ENCODE data around the gene HDAC1. TPM values are rescaled to one million over a fixed set of nuclear protein-coding genes. Genes with fewer than 3 reads are reported as not detected.

HDAC1 gene
- total and polyA plus RNA-seq, 2 of the 13 experiments (the other 11 are each of a cell fraction or from before 2014, with no cell fraction given), result 93.5 to 189 TPM

GRCh38 chr1:32350785-32351398 lies 59.0 kb downstream of the HDAC1 start (continued):
- TF ChIP-seq, protein P1, sequence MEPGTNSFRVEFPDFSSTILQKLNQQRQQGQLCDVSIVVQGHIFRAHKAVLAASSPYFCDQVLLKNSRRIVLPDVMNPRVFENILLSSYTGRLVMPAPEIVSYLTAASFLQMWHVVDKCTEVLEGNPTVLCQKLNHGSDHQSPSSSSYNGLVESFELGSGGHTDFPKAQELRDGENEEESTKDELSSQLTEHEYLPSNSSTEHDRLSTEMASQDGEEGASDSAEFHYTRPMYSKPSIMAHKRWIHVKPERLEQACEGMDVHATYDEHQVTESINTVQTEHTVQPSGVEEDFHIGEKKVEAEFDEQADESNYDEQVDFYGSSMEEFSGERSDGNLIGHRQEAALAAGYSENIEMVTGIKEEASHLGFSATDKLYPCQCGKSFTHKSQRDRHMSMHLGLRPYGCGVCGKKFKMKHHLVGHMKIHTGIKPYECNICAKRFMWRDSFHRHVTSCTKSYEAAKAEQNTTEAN (CRISPR knock-in tag; conservative IDR thresholded peaks at IDR 0.05), result peak; percentile 82; the same call in 1 of the 2 replicates
- TF ChIP-seq ZNF280B (CRISPR knock-in tag; IDR thresholded peaks at IDR 0.05; ENCODE audit: borderline replicate concordance) (peak; percentile 52; the same call in 1 of the 2 replicates), ZSCAN20 (CRISPR knock-in tag; IDR thresholded peaks at IDR 0.05; ENCODE audit: borderline replicate concordance) (0 out of 2 replicates have a peak, but pooled peaks have one; percentile 40), SP2 (CRISPR knock-in tag; IDR thresholded peaks at IDR 0.05) (peak; percentile 41; the same call in 1 of the 2 replicates), KMT2B (CRISPR knock-in tag; IDR thresholded peaks at IDR 0.05) (peak; percentile 69), KDM6A (CRISPR knock-in tag; IDR thresholded peaks at IDR 0.05; ENCODE audit: low read depth) (no peak), ZFAT (CRISPR knock-in tag; conservative IDR thresholded peaks at IDR 0.05) (no peak), ZNF33B (CRISPR knock-in tag; IDR thresholded peaks at IDR 0.05) (no peak), MEF2D (CRISPR knock-in tag; IDR thresholded peaks at IDR 0.05) (peak; percentile 59; the same call in 1 of the 2 replicates), ZNF605 (CRISPR knock-in tag; IDR thresholded peaks at IDR 0.05) (peak; percentile 88), PPARG (CRISPR knock-in tag; conservative IDR thresholded peaks at IDR 0.05) (0 out of 2 replicates have a peak, but pooled peaks have one; percentile 46), MATR3 (CRISPR knock-in tag; IDR thresholded peaks at IDR 0.05) (no peak), MXI1 (IDR thresholded peaks at IDR 0.05; ENCODE audit: borderline replicate concordance, low read depth, low read length) (peak; percentile 31; the same call in 1 of the 3 replicates), ZNF333 (CRISPR knock-in tag; IDR thresholded peaks at IDR 0.05; ENCODE audit: borderline replicate concordance) (no peak), RNF2 (conservative IDR thresholded peaks at IDR 0.05; ENCODE audit: low read depth) (peak; percentile 77; the same call in 1 of the 2 replicates)
- TF ChIP-seq, protein P2, sequence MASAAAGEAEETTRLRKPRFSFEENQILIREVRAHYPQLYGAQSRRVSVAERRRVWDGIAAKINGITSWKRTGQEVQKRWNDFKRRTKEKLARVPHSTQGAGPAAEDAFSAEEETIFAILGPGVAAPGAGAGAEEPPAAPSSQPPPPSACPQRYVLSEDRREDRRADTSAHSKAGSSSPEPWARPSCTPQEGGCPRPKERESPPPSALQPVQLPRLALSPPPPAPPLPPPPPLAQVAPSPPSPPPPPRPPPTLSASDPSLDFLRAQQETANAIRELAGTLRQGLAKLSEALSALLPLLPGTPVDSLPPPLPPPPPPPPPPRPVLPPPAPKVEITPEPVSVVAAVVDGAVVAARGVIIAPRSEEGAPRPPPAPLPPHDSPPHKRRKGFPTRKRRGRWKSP (CRISPR knock-in tag; IDR thresholded peaks at IDR 0.05), result peak; percentile 29; the same call in 1 of the 2 replicates
- TF ChIP-seq, protein P3, sequence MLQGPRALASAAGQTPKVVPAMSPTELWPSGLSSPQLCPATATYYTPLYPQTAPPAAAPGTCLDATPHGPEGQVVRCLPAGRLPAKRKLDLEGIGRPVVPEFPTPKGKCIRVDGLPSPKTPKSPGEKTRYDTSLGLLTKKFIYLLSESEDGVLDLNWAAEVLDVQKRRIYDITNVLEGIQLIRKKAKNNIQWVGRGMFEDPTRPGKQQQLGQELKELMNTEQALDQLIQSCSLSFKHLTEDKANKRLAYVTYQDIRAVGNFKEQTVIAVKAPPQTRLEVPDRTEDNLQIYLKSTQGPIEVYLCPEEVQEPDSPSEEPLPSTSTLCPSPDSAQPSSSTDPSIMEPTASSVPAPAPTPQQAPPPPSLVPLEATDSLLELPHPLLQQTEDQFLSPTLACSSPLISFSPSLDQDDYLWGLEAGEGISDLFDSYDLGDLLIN (CRISPR knock-in tag; IDR thresholded peaks at IDR 0.05; ENCODE audit: borderline replicate concordance), result peak; percentile 56; the same call in 1 of the 2 replicates
- TF ChIP-seq, protein P4, sequence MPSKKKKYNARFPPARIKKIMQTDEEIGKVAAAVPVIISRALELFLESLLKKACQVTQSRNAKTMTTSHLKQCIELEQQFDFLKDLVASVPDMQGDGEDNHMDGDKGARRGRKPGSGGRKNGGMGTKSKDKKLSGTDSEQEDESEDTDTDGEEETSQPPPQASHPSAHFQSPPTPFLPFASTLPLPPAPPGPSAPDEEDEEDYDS (CRISPR knock-in tag; IDR thresholded peaks at IDR 0.05), result peak; percentile 20; the same call in 1 of the 2 replicates
- TF ChIP-seq, protein P5, sequence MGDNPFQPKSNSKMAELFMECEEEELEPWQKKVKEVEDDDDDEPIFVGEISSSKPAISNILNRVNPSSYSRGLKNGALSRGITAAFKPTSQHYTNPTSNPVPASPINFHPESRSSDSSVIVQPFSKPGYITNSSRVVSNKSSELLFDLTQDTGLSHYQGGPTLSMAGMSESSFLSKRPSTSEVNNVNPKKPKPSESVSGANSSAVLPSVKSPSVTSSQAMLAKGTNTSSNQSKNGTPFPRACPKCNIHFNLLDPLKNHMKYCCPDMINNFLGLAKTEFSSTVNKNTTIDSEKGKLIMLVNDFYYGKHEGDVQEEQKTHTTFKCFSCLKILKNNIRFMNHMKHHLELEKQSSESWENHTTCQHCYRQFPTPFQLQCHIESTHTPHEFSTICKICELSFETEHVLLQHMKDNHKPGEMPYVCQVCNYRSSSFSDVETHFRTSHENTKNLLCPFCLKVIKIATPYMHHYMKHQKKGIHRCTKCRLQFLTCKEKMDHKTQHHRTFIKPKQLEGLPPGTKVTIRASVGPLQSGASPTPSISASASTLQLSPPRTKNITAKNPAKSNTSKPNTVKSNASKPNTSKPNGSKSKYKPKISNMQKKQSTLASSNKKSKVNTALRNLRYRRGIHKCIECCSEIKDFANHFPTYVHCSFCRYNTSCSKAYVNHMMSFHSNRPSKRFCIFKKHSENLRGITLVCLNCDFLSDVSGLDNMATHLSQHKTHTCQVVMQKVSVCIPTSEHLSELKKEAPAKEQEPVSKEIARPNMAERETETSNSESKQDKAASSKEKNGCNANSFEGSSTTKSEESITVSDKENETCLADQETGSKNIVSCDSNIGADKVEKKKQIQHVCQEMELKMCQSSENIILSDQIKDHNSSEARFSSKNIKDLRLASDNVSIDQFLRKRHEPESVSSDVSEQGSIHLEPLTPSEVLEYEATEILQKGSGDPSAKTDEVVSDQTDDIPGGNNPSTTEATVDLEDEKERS (CRISPR knock-in tag; IDR thresholded peaks at IDR 0.05), result peak; percentile 65; the same call in 1 of the 2 replicates

All from HepG2 (cell line).